GM21447 (cell line): ENCODE measurements around the gene MAEA.

Experiments
- ATAC-seq: cut with Tn5 transposase; IDR thresholded peaks from one replicate; pipeline ENCODE4 v1.9.1; 2021; ENCODE audit not compliant: unreplicated experiment

Gene MAEA

DNA sequence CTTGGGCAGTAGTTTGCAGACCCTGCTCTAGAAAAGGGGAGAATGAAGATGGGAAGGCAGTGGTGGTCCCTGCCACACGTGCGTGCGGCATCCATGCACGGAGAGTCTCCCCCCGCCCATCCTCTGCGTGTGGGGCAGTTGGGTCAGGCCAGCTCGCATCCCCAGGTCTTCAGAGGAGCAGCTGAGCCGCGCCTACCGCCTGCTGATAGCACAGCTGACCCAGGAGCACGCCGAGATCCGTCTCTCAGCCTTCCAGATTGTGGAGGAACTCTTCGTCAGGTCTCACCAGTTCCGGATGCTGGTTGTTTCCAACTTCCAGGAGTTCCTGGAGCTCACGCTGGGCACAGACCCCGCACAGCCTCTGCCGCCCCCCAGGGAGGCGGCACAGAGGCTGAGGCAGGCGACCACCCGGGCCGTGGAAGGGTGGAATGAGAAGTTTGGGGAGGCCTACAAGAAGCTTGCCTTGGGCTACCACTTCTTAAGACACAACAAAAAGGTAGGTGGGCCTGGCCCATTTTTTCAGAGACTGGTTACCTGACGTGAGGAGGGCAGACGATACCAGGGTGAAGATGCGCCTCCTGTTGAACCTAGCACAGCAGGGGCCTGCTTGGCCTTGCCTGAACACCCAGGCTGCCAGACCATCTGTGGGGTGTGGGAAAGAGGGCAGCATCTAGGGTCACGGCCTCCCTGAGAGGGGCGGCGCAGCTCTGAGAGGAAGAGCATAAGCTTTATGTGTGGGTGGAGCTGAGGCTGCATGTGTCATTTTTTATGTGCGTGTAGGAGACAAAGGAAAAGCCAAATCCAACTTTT, 59.9 kb downstream of the MAEA start:
- no peak for ATAC-seq

DNA sequence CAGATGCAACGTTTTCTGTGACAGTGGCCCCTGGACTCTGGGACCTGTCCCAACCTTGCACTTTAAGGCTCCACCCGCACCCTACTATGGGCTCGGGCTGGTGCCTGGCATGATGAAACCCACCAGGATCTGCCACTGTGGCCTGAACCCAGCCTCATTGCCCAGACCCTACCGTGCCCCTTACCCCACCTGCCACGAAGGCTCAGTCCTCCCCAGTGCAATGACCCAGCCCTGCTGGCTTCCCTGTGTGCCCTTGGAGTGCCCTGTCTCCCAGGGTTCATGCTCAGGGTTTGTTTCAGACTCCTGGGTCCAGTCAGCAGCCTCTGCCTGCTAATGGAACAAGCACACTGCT, 60.5 kb downstream of the MAEA start:
- no peak for ATAC-seq

DNA sequence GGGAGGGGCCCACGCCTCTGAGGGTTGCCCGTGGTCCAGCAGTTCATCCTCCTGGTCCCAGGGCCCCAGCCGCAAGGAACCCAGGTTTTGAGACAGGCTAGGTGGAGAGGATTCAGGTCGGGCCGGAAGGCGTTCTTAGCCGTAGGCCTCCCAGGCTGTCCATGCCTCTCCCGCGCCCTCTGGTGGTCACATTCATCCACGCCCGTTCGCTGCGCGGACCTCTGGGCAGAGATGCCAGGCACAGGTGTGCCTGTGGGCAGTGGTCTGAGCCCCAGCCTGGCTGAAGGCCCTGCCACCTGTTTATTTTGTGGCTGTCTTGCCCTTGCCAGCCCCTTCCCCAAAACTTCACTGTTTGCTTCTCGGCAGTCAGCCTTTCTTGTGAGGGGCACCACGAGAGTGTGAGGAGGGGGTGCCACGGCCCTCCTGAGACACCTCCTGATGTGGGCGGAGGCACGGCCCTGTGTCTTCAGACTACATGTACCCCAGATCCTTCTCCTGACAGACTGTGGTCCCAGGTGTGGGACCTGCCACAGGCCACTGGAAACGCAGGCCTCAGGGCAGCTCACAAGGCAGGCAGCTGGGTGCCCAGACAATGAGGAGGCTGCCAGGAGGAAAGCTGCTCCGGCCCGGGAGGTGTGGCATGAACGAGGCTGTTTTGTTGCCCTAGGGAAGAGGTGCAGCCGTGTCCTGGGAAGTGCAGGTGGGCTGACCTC, 62.3 kb downstream of the MAEA start:
- no peak for ATAC-seq

DNA sequence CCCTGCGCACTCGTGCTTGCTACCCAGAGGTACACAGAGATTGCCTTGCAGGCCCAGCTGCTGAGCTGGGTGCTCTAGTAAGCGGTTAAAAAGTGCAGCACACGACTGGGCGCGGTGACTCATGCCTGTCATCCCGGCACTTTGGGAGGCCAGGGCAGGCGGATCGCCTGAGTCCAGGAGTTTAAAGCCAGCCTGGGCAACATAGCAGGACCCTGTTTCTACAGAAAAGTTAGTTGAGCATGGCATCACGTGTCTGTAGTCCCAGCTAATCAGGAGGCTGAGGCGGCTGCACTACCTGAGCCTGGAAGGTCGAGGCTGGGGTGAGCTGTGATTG, 62.8 kb downstream of the MAEA start:
- ATAC-seq: no peak

DNA sequence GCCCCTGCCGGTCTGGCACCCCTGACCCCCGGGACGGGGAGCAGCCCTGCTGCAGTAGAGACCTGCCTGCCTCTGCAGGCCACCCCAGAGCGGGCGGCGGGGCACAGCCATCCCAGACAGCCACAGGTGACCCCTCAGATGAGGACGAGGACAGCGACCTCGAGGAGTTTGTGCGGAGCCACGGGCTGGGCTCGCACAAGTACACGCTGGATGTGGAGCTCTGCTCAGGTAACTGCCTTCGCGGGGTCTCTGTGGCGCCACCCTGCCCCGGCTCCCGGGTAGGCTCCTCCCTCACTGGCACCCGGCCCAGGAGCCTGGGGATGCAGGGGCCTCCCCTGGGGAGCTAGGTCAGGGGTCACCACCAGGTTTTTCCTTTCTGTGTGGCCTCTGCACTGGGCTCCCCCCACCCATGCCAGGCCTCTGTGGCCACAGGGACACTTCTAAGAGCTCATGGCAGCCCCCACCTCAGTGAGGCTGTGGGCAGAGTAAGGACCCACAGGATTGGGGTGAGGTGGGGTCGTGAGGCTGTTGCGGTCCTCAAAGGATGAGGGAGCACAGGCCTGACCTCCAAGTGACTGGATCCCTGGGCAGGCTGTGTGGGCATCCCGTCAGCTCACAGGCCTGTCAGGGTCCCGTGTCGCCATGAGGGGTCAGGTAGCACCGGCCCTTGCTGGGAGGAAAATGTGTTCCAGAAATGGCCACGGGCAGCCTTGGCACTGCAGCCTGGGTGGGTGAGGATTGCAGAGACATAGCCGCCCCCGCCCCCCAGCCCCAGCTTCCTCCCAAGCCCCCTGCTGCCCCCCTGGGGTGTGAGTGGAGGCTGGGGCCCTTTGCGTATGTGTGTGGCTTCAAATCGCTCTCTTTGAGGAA, 63.7 kb downstream of the MAEA start:
- no peak for ATAC-seq

DNA sequence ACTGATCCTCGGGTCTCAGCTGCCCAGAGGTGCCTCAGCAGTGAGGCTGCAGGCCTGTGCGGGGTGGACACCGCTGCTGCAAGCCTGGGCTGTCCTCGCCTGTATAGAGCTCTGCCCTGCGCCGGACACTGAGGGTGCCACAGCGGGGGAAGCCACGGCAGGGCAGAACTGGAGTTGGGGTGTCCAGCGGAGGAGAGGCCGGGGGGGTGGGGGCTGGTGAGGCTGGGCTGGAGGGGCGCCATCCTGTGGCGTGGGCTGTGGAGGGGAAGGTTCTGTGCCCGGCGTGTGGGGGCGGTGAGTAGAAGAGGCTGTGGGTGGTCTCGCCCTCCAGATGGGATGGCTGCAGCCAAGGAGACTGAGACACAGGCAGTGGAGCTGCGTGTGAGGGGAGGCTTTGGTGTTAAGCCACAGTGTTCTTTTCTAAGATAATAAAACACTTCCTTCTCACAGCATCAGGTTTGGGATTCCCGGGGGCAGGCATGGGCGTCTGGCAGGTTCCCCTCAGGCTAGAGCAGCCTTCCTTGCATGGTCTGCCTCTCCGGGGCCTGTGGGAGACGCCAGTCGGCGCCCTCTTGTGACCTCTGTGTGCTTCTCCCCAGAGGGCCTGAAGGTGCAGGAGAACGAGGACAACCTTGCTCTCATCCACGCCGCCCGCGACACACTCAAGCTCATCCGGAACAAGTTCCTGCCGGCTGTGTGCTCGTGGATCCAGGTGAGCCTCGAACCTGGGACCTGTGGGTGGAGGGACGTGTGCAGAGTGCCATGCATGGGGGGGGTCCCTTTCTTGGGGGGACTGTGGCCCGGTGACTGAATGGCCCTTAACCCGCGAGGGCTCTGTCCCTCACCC, 64.7 kb downstream of the MAEA start:
- ATAC-seq: no peak

DNA sequence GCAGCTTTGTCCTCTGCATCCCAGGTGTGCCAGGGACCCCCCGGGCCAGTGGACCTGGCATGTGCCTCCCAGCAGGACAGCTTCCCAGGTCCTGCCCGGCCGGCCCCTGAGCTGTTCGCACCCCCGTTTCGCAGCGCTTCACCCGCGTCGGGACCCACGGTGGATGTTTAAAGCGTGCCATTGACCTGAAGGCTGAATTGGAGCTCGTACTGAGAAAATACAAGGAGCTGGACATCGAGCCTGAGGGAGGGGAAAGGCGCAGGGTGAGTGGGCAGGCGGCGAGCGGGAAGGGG, 65.2 kb downstream of the MAEA start:
- ATAC-seq: no peak

DNA sequence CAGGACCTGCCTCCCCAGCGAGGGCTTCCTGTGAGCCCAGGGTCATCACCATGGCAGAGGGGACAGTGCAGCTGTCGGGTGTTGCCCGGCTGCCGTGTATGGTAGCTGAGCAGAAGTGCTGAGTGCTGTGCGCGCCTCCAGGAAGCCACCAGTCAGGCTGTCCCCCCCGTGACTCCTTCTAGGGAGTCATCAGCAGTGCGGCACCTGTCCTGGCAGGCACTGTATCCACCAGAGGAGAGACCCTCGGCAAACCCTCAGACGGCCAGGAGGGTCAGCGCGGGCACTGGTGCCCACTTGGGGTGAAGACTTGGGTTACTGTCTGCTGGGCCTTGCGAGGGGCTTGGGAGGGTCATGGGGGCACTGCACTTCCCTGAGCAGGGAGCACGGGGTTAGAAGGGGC, 65.7 kb downstream of the MAEA start:
- no peak for ATAC-seq

DNA sequence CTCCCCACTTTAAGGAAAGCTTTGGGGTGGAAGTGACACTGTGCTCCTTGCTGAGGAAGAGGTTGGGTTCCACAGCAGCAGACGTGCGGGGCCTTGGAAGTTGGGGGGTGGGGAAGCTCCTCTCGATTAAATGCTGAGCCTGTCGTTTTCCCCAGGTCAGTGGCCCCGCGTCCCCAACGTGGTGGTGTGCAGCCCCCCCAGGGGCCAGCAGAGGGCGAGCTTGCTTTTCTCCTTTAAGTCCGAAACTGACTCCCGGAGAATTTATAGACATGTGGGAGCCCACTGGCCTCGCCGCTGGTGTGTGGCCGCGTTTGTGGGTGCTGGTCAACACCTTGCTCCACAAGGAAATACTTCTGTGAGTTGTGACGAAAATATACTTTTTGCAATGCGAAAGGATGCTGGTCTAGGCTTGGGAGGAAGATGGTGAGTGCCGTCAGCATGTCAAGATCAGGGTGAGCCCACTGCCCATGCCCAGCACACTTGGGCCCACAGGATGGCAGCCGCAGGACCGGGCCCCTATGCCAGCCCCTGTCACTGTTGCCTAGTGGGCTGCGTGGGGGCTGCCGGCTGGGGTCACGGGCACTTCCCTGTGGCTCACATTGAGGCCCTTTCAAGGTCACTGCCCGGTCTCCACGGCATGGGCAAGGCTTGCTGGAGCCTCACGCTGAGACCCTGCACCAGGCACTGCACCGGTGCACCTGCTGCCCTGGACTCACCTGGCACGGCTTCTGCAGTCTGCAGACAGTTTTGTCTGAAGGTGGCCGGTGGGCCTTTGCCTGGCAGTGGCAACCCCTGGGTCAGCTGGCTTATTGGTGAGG, 66.7 kb downstream of the MAEA start:
- no peak for ATAC-seq

DNA sequence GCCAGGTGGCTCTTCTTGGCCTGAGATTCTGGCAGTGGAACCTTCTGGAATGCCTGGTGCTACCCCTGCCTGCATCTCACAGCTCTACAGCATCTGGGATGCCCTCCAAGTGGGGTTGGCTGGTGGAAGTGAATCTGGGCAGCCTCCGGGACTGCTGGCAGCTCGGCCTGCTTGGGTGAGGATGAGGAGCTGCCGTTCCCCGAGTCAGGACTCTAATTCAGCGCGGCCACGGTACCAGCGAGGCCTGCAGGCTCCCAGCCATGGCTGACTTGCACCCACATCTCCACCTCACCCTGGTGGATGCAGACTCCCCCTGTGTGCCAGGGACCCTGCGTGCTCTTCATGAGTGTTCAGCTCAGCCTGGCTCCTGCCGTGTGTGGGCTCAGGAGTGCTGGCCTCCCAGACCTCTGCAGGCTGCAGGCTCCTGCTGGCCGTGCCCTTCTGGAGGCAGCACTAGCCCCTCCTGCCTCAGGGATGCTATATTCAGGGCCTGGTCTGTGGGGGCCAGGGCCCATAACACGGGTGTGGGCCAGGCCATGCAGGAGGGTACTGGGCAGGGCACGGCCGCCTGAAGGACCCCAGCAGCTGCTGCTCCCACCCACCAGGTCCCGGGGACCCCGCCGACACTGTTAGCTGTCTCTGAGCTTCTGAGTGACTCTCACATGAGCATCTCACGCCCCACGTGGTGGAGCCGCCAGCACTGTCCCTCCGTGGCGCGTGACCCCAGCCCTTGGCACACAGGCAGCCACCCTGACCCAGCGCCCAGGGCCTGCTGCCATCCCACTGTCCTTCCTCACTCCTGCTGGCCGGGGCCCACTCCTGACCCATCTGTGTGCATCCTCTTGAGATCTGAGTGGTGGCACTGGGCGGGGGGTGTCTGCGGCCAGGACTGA, 67.9 kb downstream of the MAEA start:
- no peak for ATAC-seq

DNA sequence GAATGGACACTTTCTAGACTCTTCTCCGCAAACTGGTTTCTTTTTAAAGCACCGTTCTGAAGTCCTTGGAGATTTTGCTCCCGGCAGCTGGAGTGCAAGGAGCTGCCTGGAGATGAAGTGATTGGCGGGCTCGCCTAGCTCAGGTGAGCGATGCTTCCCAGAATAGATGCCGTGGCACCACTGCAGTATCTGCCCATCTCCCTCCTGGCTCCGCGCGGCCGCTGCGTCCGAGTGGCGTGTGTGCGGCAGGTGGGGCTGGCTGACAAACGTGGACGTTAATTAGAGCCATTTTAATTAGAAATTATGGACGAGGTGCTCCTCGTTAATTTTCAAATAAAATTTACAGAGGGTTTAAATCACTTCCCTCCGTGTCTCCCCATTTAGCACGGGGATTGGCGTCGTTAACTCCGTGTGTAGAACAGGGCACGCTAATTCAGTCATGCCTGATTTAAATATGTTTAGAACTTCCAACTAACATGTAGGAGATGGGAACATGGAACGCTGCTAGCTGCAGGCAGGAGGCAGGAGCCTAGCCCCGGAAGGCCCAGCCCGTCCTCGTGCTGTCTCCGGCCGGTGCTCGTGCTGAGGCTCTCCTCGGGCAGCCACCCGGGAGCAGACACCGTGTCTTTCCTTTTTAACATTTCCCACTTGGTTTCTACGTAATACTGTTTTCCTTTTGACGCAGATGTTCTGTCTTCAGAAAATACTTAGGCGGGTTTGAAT, 68.9 kb downstream of the MAEA start:
- ATAC-seq: no peak

DNA sequence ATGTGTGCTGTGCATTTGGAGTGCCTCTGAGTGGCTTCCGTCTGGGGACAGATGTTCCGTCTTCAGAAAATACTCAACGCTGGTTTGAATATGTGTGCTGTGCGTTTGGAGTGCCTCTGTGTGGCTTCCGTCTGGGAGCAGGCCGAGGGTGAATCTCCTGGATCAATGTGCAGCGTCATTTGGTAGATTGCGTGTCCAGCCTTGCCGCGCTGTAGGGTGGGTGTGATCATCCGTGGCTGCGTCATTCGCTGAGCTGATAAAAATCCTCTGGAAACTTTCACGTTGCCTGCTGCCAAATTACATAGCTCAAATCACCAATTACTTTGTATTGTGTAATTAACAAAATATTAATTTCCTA, 69.4 kb downstream of the MAEA start:
- ATAC-seq: no peak

DNA sequence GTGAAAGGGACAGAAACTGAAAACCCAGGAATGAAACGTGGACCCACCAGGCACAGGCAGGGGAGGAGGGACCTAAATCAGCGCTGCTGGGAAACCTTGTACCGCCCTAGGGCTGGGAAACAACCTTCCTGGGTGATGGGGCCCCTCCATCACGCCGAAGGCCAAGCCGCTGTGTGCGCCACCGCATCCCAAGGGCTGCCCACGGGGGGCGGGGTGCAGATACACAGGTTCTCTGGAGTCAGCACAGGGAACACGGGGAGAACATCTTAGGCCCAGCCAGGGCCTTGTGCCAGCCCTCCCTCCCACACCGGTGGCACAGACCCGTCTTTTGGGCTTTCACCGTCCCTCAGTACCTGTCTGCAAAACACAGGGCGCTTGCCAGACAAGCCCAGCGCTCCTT, 70.3 kb downstream of the MAEA start:
- no peak for ATAC-seq

DNA sequence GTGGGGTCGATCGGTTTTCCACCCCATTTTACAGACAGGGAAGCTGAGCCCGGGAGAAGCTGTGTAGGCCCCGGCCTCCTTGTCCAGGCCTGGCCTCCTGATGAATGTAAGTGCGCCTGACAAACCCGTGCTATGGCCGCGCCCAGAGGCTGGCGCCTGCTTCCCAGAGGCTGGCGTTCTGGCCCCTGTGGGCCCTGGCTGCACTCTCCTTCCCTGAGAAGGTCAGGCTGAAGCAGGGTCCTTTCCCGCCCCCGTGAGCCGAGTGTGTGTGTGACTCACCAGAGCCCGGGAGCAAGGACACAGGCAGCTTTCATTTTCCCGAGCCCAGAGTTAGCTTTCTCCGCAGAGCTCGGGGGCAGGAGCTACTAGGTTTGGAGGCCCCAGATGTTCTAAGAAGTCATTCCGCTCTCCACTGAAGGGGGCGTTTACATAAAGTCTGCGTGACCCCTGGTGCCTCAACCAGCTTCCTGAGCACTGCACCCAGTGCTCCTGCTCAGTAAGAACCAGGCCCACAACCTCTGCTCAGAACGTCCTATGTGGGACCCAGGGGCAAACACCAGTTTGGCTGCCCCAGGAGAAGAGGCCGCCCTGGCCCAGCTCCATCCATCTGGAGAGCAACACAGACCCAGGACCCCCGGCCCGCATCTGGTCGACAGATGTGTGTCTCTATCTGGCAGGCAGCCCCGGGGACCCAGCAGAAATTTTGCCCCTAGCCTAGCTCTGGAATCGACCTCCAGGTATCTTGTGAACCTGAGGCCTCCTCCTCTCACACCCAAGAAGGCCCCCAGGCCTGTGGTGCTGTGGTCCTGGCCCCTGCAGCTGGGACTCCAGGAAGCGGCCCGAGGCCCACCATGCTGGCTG, 71.0 kb downstream of the MAEA start:
- no peak for ATAC-seq

DNA sequence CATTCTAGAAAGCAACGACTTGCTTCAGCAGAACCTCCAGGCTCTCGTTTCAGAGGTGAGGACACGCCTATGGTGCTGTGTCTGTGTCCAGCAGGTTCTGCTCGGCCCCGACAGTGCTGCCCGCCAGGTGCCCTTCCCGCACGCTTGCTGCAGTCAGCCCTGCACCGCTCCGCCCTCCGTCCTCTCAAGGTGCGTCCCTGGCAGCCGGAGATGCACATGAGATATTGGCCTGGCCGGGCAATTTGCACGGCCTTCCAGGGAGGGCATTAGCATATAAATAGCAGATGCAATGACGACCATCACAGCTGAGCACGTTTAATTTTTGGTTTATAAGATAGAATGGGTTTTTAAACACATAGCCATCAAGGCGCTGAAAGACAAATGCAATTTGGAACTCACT, 71.7 kb downstream of the MAEA start:
- ATAC-seq: no peak

DNA sequence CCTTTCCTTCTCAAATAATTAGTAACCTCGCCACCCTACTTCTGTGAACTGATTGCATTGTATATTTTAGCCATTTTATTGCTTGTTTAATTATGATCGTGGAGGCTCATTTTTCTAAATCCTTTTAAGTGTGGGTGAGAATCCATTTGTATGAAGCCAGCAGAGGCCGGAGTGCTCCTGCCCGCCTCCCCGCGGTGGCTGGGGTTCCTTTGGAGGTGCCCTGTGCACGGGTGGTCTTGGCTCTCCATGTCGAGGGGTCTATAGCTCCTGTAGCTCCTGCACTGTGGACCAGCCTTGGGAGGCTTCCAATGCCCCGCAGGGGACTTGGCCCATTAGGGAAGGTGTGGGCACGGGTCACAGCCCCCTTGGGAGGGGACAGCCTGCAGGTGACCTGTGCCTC, 72.4 kb downstream of the MAEA start:
- no peak for ATAC-seq

DNA sequence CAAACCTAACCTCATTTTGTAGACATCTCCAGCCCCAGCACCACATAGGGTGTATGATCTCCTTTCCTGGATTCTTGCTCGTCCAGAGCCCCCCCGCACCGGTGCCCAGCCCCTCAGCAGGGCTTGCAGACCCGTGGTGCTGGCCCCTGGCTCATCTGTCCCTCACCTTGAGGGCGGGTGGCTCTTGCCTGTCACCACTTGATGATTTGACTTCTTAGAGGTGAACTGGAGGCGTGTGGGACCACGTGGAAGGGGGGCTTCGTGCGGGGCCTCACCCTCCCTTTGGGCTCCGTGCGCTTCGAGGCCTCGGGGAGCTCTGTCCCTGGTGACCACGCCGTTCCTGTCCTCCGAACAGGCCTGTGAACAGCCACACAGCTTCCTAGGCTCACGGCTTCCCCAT, 72.8 kb downstream of the MAEA start:
- ATAC-seq: no peak

DNA sequence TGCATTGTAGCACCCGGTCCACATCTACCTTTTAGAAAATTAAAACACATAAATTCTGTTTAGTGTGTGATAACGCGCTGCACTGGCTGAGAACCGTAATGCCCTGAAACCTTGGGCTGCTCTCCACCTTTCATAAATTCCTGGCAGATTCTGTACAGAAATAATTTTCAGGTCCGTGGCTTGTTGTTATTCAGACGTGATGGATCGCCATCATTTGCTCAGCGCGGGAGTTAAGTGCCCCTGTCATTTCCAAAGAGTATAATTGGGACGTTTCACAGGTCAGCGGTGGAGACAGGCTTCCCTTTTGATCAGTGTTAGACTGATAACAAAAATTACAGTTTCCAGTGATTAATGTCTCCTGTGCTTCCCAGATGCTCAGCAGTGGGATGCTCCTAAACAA, 73.8 kb downstream of the MAEA start:
- ATAC-seq: no peak
